Lower leg skin (tissue), 4 donors: Measurements from ENCODE around the gene AFDN. TPM values are rescaled to one million over a fixed set of nuclear protein-coding genes. Genes with fewer than 3 reads are reported as not detected.

Experiments
- DNase-seq, 2 donors: peaks; one replicate each; pipeline ENCODE4 v3.0.0-alpha.2; 2019; ENCODE audit warnings: low spot score in 2 of 2
- H3K4me3 ChIP-seq: fragments of 200-600 bp; sonication (generic); 2 replicates; pipeline ENCODE4 v1.5.1; 2017; ENCODE audit warnings: mild to moderate bottlenecking, low read depth; ENCODE audit not compliant: poor library complexity, severe bottlenecking
- CTCF ChIP-seq, 3 donors: fragments of 450-650 bp; IDR thresholded peaks; one replicate each; pipeline ENCODE4 v1.5.1; 2016; ENCODE audit warnings: antibody characterized with exemption in 3 of 3, mild to moderate bottlenecking in 3 of 3, moderate library complexity in 2 of 3
- POLR2A ChIP-seq, 2 donors: fragments of 450-650 bp; IDR thresholded peaks; one replicate each; pipeline ENCODE4 v1.6.1; 2016 to 2017; ENCODE audit warnings: antibody characterized with exemption in 2 of 2, mild to moderate bottlenecking in 1 of 2, moderate library complexity in 1 of 2
- WGBS, 2 donors: methylation state at CpG; one replicate each; pipeline ENCODE4 v1.1.5; 2018; 5-methylcytosine and 5-hydroxymethylcytosine counted together
- intact Hi-C: fragments of 100-400 bp; cut with DNase I; formaldehyde crosslinking; loops from one replicate; pipeline ENCODE4 v1.15.0; 2023; ENCODE audit warnings: low total_unique reads
- total RNA-seq, 4 donors: library from RNA; depleted of rRNA; stranded (reverse); fragments of >200 nt; gene quantifications; one replicate each; pipeline ENCODE4 v1.1.0, GENCODE V29; 2016

AFDN gene
- total RNA-seq, 4 donors from 2014 or later, result 137 to 213 (median 168) TPM

- intact Hi-C loops, result no loop called here
- no peak for TF ChIP-seq POLR2A (IDR thresholded peaks at IDR 0.05)
- no peak for TF ChIP-seq CTCF (IDR thresholded peaks at IDR 0.05)
- 51 to 52% methylated on average over 4 of the region's 4 CpGs for WGBS, 2 donors
- no peak for DNase-seq
- H3K4me3 ChIP-seq, result no peak overlapping the region
These were observed 23.2 kb downstream of the AFDN start for GRCh38 chr6:167849846-167850459.

GRCh38 chr6:167850782-167851181 lies 24.1 kb downstream of the AFDN start:
- 91 to 95% methylated on average over 6 of the region's 6 CpGs for WGBS, 2 donors
- no peak for DNase-seq
- intact Hi-C loops, result no loop called here
- TF ChIP-seq POLR2A (IDR thresholded peaks at IDR 0.05) (no peak), CTCF (IDR thresholded peaks at IDR 0.05) (no peak)
- H3K4me3 ChIP-seq, result no peak overlapping the region

GRCh38 chr6:167851370-167851952 lies 24.8 kb downstream of the AFDN start:
- no peak overlapping the region for H3K4me3 ChIP-seq
- 88 to 98% methylated on average over 2 of the region's 2 CpGs for WGBS, 2 donors
- no peak for TF ChIP-seq CTCF (IDR thresholded peaks at IDR 0.05)
- DNase-seq, result no peak
- intact Hi-C loops, result no loop called here

GRCh38 chr6:167855825-167856425 lies 29.2 kb downstream of the AFDN start:
- no peak for DNase-seq
- intact Hi-C loops, result no loop called here
- H3K4me3 ChIP-seq, result no peak overlapping the region
- TF ChIP-seq CTCF (IDR thresholded peaks at IDR 0.05) (no peak), POLR2A (IDR thresholded peaks at IDR 0.05) (no peak)
- WGBS, 2 donors, result 65 to 67% methylated on average over 6 of the region's 6 CpGs

GRCh38 chr6:167856474-167856873 lies 29.8 kb downstream of the AFDN start:
- H3K4me3 ChIP-seq, result no peak overlapping the region
- 92 to 96% methylated on average over 1 of the region's 1 CpG for WGBS, 2 donors
- TF ChIP-seq POLR2A (IDR thresholded peaks at IDR 0.05), result no peak
- TF ChIP-seq CTCF (IDR thresholded peaks at IDR 0.05), result no peak
- no peak for DNase-seq
- intact Hi-C loops, result no loop called here
